GM13976 (cell line): ENCODE measurements around the gene KRTDAP.
A peak's percentile ranks its signal among the peaks of the same experiment; 100 is the strongest.

ENCODE experiments used
- DNase-seq: peaks from one replicate; pipeline ENCODE4 v3.0.0; 2012; ENCODE audit warnings: low spot score
- CTCF ChIP-seq: IDR thresholded peaks from 2 replicates; pipeline ENCODE4 v1.5.1; 2012; ENCODE audit warnings: borderline replicate concordance, mild to moderate bottlenecking; ENCODE audit not compliant: insufficient read depth; ENCODE audit errors: extremely low read depth, missing control alignments, control extremely low read depth
- in situ Hi-C: fragments of 300-500 bp; cut with MboI; formaldehyde crosslinking; loops from one replicate; pipeline ENCODE4 v1.12.0; 2022; ENCODE audit warnings: low sequenced_read_pairs, mixed read lengths, inconsistent platforms; ENCODE audit not compliant: unreplicated experiment

The KRTDAP gene

GRCh38 chr19:35514282-35514809, 24.1 kb upstream of the KRTDAP start:
- no peak for DNase-seq
- no peak for TF ChIP-seq CTCF
- in situ Hi-C loops = no loop called here

GRCh38 chr19:35513628-35514281, 23.5 kb upstream of the KRTDAP start, which contains the start of gene DMKN:
Gene DMKN, minus strand, starts transcription at chr19:35513649. Its CDS starts 174 bp downstream, at chr19:35513475.
- TF ChIP-seq CTCF = no peak
- no peak for DNase-seq
- in situ Hi-C loops = no loop called here

GRCh38 chr19:35512831-35513627, 22.8 kb upstream of the KRTDAP start:
- in situ Hi-C loops = no loop called here
- no peak for DNase-seq
- no peak for TF ChIP-seq CTCF

GRCh38 chr19:35511337-35511736, 21.1 kb upstream of the KRTDAP start:
- no peak for DNase-seq
- in situ Hi-C loops = no loop called here
- no peak for TF ChIP-seq CTCF

- no peak for TF ChIP-seq CTCF
- no peak for DNase-seq
- in situ Hi-C loops = no loop called here
Measured at GRCh38 chr19:35510626-35510964, 20.3 kb upstream of the KRTDAP start.

GRCh38 chr19:35509861-35510625, 19.8 kb upstream of the KRTDAP start:
- TF ChIP-seq CTCF = peak; percentile 96
- DNase-seq = peak; percentile 94
- in situ Hi-C loops = no loop called here
